ENCODE measurements around the gene SLC1A5.
"Not testable (repeated sequence)": the region's sequence is repeated elsewhere in the genome, so short reads cannot be mapped to it uniquely, and the experiment has no call there.

The SLC1A5 gene

DNA sequence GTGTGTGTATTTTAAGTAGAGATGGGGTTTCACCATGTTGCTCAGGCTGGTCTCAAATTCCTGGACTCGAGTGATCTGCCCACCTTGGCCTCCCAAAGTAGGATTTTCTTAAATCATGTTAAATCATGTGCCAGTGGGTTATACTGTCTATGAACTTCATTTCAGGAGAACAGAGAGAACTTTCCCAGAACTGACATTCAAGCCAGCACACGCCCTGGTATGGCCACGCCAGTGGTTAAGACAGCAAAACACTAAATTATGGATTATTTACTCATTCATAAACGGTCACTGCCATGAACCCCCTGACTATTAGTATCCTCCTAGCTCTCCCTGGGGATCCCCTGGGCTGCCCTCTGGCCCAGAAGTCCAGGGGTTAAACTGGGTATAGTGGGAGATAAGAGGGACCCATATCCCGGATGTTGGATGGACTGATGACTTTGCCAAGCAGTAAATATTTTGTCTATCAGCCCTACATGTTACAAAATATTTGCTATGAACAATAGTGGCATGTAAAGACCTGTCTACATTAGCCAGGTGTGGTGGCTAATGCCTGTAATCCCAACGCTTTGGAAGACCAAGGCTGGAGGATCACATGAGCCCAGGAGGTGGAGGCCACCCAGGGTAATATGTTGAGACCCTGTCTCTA, 26.0 kb downstream of the SLC1A5 start:
- Histone ChIP-seq H3K4me3 (ENCODE audit: low read depth, low read length) (no peak overlapping the region), H3K27me3 (ENCODE audit: control insufficient read depth, insufficient read depth, low read length) (no peaks in the 10 kb centered on the region), H3K27ac (no peak overlapping the region), H3K4me2 (ENCODE audit: low read length) (no peak overlapping the region), H3K9ac (no peak overlapping the region), H3K36me3 (ENCODE audit: control insufficient read depth, insufficient read depth, low read length) (no peaks in the 10 kb centered on the region), H3K4me1 (no peaks in the 10 kb centered on the region), H3K9me3 (ENCODE audit: control insufficient read depth, low read length) (no peaks in the 10 kb centered on the region), H3K79me2 (no peaks in the 10 kb centered on the region), H2AFZ (no peak overlapping the region)
- TF ChIP-seq, protein P1, sequence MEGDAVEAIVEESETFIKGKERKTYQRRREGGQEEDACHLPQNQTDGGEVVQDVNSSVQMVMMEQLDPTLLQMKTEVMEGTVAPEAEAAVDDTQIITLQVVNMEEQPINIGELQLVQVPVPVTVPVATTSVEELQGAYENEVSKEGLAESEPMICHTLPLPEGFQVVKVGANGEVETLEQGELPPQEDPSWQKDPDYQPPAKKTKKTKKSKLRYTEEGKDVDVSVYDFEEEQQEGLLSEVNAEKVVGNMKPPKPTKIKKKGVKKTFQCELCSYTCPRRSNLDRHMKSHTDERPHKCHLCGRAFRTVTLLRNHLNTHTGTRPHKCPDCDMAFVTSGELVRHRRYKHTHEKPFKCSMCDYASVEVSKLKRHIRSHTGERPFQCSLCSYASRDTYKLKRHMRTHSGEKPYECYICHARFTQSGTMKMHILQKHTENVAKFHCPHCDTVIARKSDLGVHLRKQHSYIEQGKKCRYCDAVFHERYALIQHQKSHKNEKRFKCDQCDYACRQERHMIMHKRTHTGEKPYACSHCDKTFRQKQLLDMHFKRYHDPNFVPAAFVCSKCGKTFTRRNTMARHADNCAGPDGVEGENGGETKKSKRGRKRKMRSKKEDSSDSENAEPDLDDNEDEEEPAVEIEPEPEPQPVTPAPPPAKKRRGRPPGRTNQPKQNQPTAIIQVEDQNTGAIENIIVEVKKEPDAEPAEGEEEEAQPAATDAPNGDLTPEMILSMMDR (IDR thresholded peaks at IDR 0.05), result no peak

GRCh38 chr19:46761418-46761831, 27.0 kb downstream of the SLC1A5 start:
- no peaks in the 10 kb centered on the region for H3K36me3 ChIP-seq (ENCODE audit: control insufficient read depth, insufficient read depth, low read length)
- H3K27me3 ChIP-seq (ENCODE audit: control insufficient read depth, insufficient read depth, low read length), result no peaks in the 10 kb centered on the region
- no peak overlapping the region for H3K4me2 ChIP-seq (ENCODE audit: low read length)
- no peak overlapping the region for H3K27ac ChIP-seq
- TF ChIP-seq, protein P1 (IDR thresholded peaks at IDR 0.05), result no peak
- H3K4me1 ChIP-seq, result no peaks in the 10 kb centered on the region
- H3K79me2 ChIP-seq, result no peaks in the 10 kb centered on the region
- H3K9me3 ChIP-seq (ENCODE audit: control insufficient read depth, low read length), result no peaks in the 10 kb centered on the region
- no peak overlapping the region for H3K9ac ChIP-seq
- no peak overlapping the region for H3K4me3 ChIP-seq (ENCODE audit: low read depth, low read length)
- H2AFZ ChIP-seq, result no peak overlapping the region

DNA sequence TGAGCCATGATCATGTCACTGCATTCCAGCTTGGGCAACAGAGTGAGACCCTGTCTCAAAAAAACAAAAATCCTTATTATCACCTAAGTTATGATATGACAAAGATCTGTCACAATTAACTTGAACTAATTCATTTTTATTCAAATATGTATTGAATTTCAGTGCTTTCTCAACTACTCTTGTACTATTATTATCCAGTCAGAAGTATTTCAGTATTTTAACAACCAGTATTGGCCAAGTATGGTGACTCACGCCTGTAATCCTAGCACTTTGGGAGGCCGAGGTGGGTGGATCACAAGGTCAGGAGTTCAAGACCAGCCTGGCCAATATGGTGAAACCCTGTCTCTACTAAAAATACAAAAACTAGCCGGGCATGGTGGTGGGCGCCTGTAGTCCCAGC, 27.5 kb downstream of the SLC1A5 start:
- H3K36me3 ChIP-seq (ENCODE audit: control insufficient read depth, insufficient read depth, low read length); H3K4me3 ChIP-seq (ENCODE audit: low read depth, low read length); H3K9me3 ChIP-seq (ENCODE audit: control insufficient read depth, low read length); H3K9ac ChIP-seq; H3K27ac ChIP-seq; H3K4me1 ChIP-seq; H2AFZ ChIP-seq; H3K79me2 ChIP-seq; H3K27me3 ChIP-seq (ENCODE audit: control insufficient read depth, insufficient read depth, low read length); H3K4me2 ChIP-seq (ENCODE audit: low read length): not testable (repeated sequence)

GRCh38 chr19:46760363-46760762, 28.0 kb downstream of the SLC1A5 start:
- Histone ChIP-seq H3K4me2 (ENCODE audit: low read length) (no peak overlapping the region), H3K79me2 (no peaks in the 10 kb centered on the region), H3K36me3 (ENCODE audit: control insufficient read depth, insufficient read depth, low read length) (no peaks in the 10 kb centered on the region), H3K27me3 (ENCODE audit: control insufficient read depth, insufficient read depth, low read length) (no peaks in the 10 kb centered on the region), H3K27ac (no peak overlapping the region), H3K9ac (no peak overlapping the region), H3K9me3 (ENCODE audit: control insufficient read depth, low read length) (no peaks in the 10 kb centered on the region), H3K4me3 (ENCODE audit: low read depth, low read length) (no peak overlapping the region), H2AFZ (no peak overlapping the region), H3K4me1 (no peaks in the 10 kb centered on the region)
- TF ChIP-seq, protein P1 (IDR thresholded peaks at IDR 0.05), result no peak

DNA sequence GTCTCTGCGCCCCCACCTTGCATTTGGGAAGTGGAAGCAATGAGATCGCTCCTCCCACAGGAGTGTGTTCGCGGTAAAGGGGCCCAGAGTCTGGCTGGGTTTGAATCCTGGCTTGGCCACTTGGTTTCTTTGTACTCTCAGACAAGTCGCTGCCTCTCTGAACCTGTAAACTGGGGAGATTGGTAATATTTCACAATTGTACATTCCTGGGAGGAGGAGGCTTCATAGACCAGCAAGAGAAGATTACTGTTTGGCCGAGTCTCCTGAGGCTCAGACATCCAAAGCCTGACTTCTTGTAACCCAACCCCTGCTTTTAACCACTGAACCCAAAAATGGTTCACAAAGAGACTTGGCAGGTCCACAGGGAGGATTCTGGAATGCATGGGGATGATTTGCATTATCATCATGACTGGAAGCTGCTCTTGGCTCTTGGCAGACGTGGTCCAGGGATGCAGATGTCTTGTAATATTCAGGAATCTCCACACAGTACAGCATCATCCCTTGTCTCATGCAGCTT, 28.5 kb downstream of the SLC1A5 start:
- H3K4me1 ChIP-seq, result no peaks in the 10 kb centered on the region
- H3K27me3 ChIP-seq (ENCODE audit: control insufficient read depth, insufficient read depth, low read length), result no peaks in the 10 kb centered on the region
- H3K4me2 ChIP-seq (ENCODE audit: low read length), result no peak overlapping the region
- TF ChIP-seq, protein P1 (IDR thresholded peaks at IDR 0.05), result no peak
- H3K9ac ChIP-seq, result no peak overlapping the region
- no peak overlapping the region for H3K4me3 ChIP-seq (ENCODE audit: low read depth, low read length)
- H3K79me2 ChIP-seq, result no peaks in the 10 kb centered on the region
- no peaks in the 10 kb centered on the region for H3K36me3 ChIP-seq (ENCODE audit: control insufficient read depth, insufficient read depth, low read length)
- H3K27ac ChIP-seq, result no peak overlapping the region
- H2AFZ ChIP-seq, result no peak overlapping the region
- H3K9me3 ChIP-seq (ENCODE audit: control insufficient read depth, low read length), result no peaks in the 10 kb centered on the region

Measured in parathyroid adenoma (tissue), 2 donors.